Heart left ventricle (tissue), 13 donors: ENCODE measurements around the gene BARX1.

Experiments used
- CTCF ChIP-seq, 12 donors: fragments of 200-600 bp; sonication (generic) in 4 of 12; IDR thresholded peaks; one replicate each; pipeline versions ENCODE4 v1.5.0 to v1.8.0; 2018 to 2022; ENCODE audit warnings: antibody characterized with exemption in 12 of 12, mild to moderate bottlenecking in 5 of 12
- POLR2A ChIP-seq, 2 donors: fragments of 450-650 bp; IDR thresholded peaks; one replicate each; pipeline ENCODE4 v1.6.1; 2017; ENCODE audit warnings: antibody characterized with exemption in 2 of 2, mild to moderate bottlenecking in 2 of 2, moderate library complexity in 2 of 2
- donor health status: ischemic (EF 13 %, LVEDD 7.1; RV severe dilation, severe dysfunction).
- donor health status: DM: no; HTN: yes; CAD: no.
- donor health status: DM: no; HTN: no; CAD: no.
- donor health status: ischemic (EF 25% LVEDD 6.9; RV normal size, moderate dysfunction).
- donor health status: ischemic (EF 25% LVEDD 5.7; RV mildly dilated, moderate dysfunction).
- donor health status: ischemic (EF 35%, LVEDD 5.7; RV mildly dilated, moderate dysfunction).
- donor health status: nonischemic (EF 11% LVEDD 7.7; RV severe dilation, severe dysfunction).
- donor health status: DM: yes; HTN: yes; CAD: no.
- donor health status: PGD.
- donor health status: ischemic (EF 29% LVEDD 5.4; RV normal size, mild dysfunction).
- donor health status: nonischemic (EF 23%, LVEDD 6.1; RV moderate dilation, normal function).

- no peak for TF ChIP-seq POLR2A (IDR thresholded peaks at IDR 0.05)
- TF ChIP-seq CTCF (IDR thresholded peaks at IDR 0.05), result no peak
These were observed 24.6 kb upstream of the BARX1 start for GRCh38 chr9:93979721-93980120.
